HCT116 (cell line): ENCODE data around the gene BCL7A. TPM values are rescaled to one million over a fixed set of nuclear protein-coding genes. Genes with fewer than 3 reads are reported as not detected.

Experiments
- ATAC-seq: fragments of 200-7000 bp; cut with Tn5 transposase; 2 replicates; pipeline ENCODE4 v1.9.1; 2020; ENCODE audit warnings: mild to moderate bottlenecking, moderate library complexity
- BruUV-seq: library from RNA; stranded (reverse); fragments of 400-500 nt; replicated peaks from 2 replicates; lab custom pipeline; 2021; lab: Mats Ljungman, UMichigan
- CTCF ChIA-PET: fragments of 300-600 bp; sonication (Branson Sonifier 250); formaldehyde crosslinking; loops from one replicate; lab custom pipeline; 2021; ENCODE audit warnings: antibody characterized with exemption; lab: Charles Lee
- POLR2A ChIA-PET: fragments of 300-600, 350-600 bp; sonication (Branson Sonifier 250); formaldehyde crosslinking; loops from one replicate; lab custom pipeline; 2021; ENCODE audit warnings: antibody characterized with exemption; lab: Charles Lee
- RAD21 ChIA-PET, 2 experiments: fragments of 300-600 bp; sonication (Branson Sonifier 250); formaldehyde crosslinking; loops; one replicate each; lab custom pipeline; 2023; ENCODE audit warnings: low total read pairs in 2 of 2; ENCODE audit not compliant: uncharacterized antibody in 2 of 2, unreplicated experiment in 2 of 2, low non-redundant PET in 1 of 2; lab: Charles Lee
- DNase-seq: peaks from one replicate; pipeline ENCODE4 v3.0.0-alpha.2; 2010; ENCODE audit warnings: low read depth, low spot score
- H2AFZ ChIP-seq: fragments of 200-600 bp; shearing (Covaris generic), sonication (generic); 2 replicates; pipeline ENCODE4 v1.6.1; 2017; ENCODE audit warnings: low read depth, mixed run types, mixed read lengths, antibody characterized with exemption, low read length; ENCODE audit not compliant: poor library complexity, severe bottlenecking
- H3K27ac ChIP-seq: 2 replicates; pipeline ENCODE4 v1.5.1; 2012; ENCODE audit warnings: low read depth, low read length
- H3K27me3 ChIP-seq: fragments of 200-600 bp; sonication (generic); 2 replicates; pipeline ENCODE4 v1.6.1; 2016; ENCODE audit warnings: mixed run types, low read length, mixed read lengths; ENCODE audit not compliant: insufficient read depth
- H3K36me3 ChIP-seq, 2 experiments: fragments of 200-500 bp in 1 of 2; fragments of 200-600 bp in 1 of 2; sonication (Bioruptor generic) in 1 of 2; sonication (generic) in 1 of 2; 2 replicates each; pipeline versions ENCODE4 v1.5.1 to v1.6.1; 2014 to 2016; ENCODE audit warnings: low read length in 2 of 2, inconsistent platforms in 1 of 2, mixed read lengths in 1 of 2, mixed run types in 1 of 2; ENCODE audit not compliant: insufficient read depth in 2 of 2, control insufficient read depth in 1 of 2
- H3K4me1 ChIP-seq, 2 experiments: fragments of 200-600 bp in 1 of 2; sonication (generic) in 1 of 2; 2 replicates each; pipeline versions ENCODE4 v1.5.1 to v1.6.1; 2012 to 2017; ENCODE audit warnings: low read length in 2 of 2, inconsistent platforms in 1 of 2, mild to moderate bottlenecking in 1 of 2, mixed read lengths in 1 of 2, mixed run types in 1 of 2, moderate library complexity in 1 of 2; ENCODE audit not compliant: insufficient read depth in 2 of 2, control insufficient read depth in 1 of 2
- H3K4me2 ChIP-seq: fragments of 200-600 bp; sonication (generic); 2 replicates; pipeline ENCODE4 v1.6.1; 2017; ENCODE audit warnings: mixed run types, low read length, mixed read lengths
- H3K4me3 ChIP-seq, 2 experiments: fragments of 200-600 bp in 1 of 2; sonication (generic) in 1 of 2; replicated peaks in 1 of 2; 2 replicates each; pipeline ENCODE4 v1.5.1; 2011 to 2016; ENCODE audit warnings: low read length in 2 of 2, control low read depth in 1 of 2, low read depth in 1 of 2, mild to moderate bottlenecking in 1 of 2, mixed read lengths in 1 of 2, mixed run types in 1 of 2
- H3K79me2 ChIP-seq: fragments of 200-600 bp; sonication (generic); 2 replicates; pipeline ENCODE4 v1.6.1; 2017; ENCODE audit warnings: mild to moderate bottlenecking, mixed run types, low read length, moderate library complexity, mixed read lengths; ENCODE audit not compliant: insufficient read depth
- H3K9ac ChIP-seq: fragments of 200-600 bp; sonication (generic); 2 replicates; pipeline ENCODE4 v1.6.1; 2016; ENCODE audit warnings: low read length, mixed read lengths
- H3K9me2 ChIP-seq: fragments of 200-600 bp; sonication (generic), shearing (Covaris generic); 2 replicates; pipeline ENCODE4 v1.6.1; 2017; ENCODE audit warnings: mixed run types, mild to moderate bottlenecking, moderate library complexity; ENCODE audit not compliant: insufficient read depth
- H3K9me3 ChIP-seq, 2 experiments: fragments of 200-500 bp in 1 of 2; fragments of 200-600 bp in 1 of 2; sonication (Bioruptor generic) in 1 of 2; sonication (generic) in 1 of 2; 2 replicates each; pipeline ENCODE4 v1.6.1; 2014 to 2017; ENCODE audit warnings: low read length in 2 of 2, mixed read lengths in 2 of 2, inconsistent platforms in 1 of 2, low read depth in 1 of 2, mild to moderate bottlenecking in 1 of 2, mixed run types in 1 of 2, moderate library complexity in 1 of 2; ENCODE audit not compliant: control insufficient read depth in 1 of 2, insufficient read depth in 1 of 2
- H4K20me1 ChIP-seq: fragments of 200-600 bp; sonication (generic), shearing (Covaris generic); 2 replicates; pipeline ENCODE4 v1.6.1; 2017; ENCODE audit warnings: mixed run types, mild to moderate bottlenecking, moderate library complexity; ENCODE audit not compliant: insufficient read depth
- ATF3 ChIP-seq: IDR thresholded peaks from 2 replicates; pipeline ENCODE4 v1.6.1; 2012
- CBX3 ChIP-seq: IDR thresholded peaks from 2 replicates; pipeline ENCODE4 v1.6.1; 2012; ENCODE audit warnings: low read depth
- CEBPB ChIP-seq: IDR thresholded peaks from 2 replicates; pipeline ENCODE4 v1.6.1; 2012; ENCODE audit warnings: low read depth
- EGR1 ChIP-seq: IDR thresholded peaks from 2 replicates; pipeline ENCODE4 v1.6.1; 2012; ENCODE audit warnings: low read depth
- ELF1 ChIP-seq: IDR thresholded peaks from 2 replicates; pipeline ENCODE4 v1.6.1; 2012; ENCODE audit warnings: low read depth, borderline replicate concordance
- EZH2 ChIP-seq: fragments of 200-600 bp; sonication (generic); IDR thresholded peaks from 2 replicates; pipeline ENCODE4 v1.6.1; 2017; ENCODE audit warnings: antibody characterized with exemption, mixed run types
- FOSL1 ChIP-seq: IDR thresholded peaks from 2 replicates; pipeline ENCODE4 v1.6.1; 2012; ENCODE audit warnings: low read depth
- JUND ChIP-seq: IDR thresholded peaks from 2 replicates; pipeline ENCODE4 v1.6.1; 2012
- POLR2A ChIP-seq: IDR thresholded peaks from 2 replicates; pipeline ENCODE4 v1.7.0; 2011; ENCODE audit warnings: borderline replicate concordance; ENCODE audit not compliant: insufficient read depth, insufficient read length; ENCODE audit errors: extremely low read depth
- RAD21 ChIP-seq: IDR thresholded peaks from 2 replicates; pipeline ENCODE4 v1.6.1; 2012; ENCODE audit warnings: low read depth, mild to moderate bottlenecking
- REST ChIP-seq: IDR thresholded peaks from 2 replicates; pipeline ENCODE4 v1.6.1; 2012; ENCODE audit warnings: low read depth
- SIN3A ChIP-seq: IDR thresholded peaks from 2 replicates; pipeline ENCODE4 v1.6.1; 2012; ENCODE audit warnings: low read depth
- SRF ChIP-seq: IDR thresholded peaks from 2 replicates; pipeline ENCODE4 v1.6.1; 2012; ENCODE audit warnings: low read depth
- YY1 ChIP-seq: IDR thresholded peaks from 2 replicates; pipeline ENCODE4 v1.6.1; 2011; ENCODE audit warnings: low read length, low read depth, moderate library complexity, mild to moderate bottlenecking; ENCODE audit not compliant: insufficient replicate concordance; ENCODE audit errors: extremely low read depth
- ZBTB33 ChIP-seq: IDR thresholded peaks from 2 replicates; pipeline ENCODE4 v1.6.1; 2011; ENCODE audit warnings: mild to moderate bottlenecking, low read length, moderate library complexity; ENCODE audit not compliant: insufficient replicate concordance; ENCODE audit errors: extremely low read depth
- ZFX ChIP-seq: fragments of 450-650 bp; IDR thresholded peaks from 2 replicates; pipeline ENCODE4 v1.6.1; 2017
- intact Hi-C: fragments of 100-400 bp; cut with micrococcal nuclease; formaldehyde crosslinking; loops from 2 replicates; pipeline ENCODE4 v1.10.0; 2022
- total RNA-seq: library from RNA; stranded (reverse); gene quantifications from one replicate; pipeline ENCODE4 v1.2.1, GENCODE V29; 2021; ENCODE audit not compliant: unreplicated experiment

BCL7A gene
- total RNA-seq, 1 experiment from 2014 or later, result 14.2 TPM

GRCh38 chr12:122059203-122059960, 37.7 kb downstream of the BCL7A start:
- intact Hi-C loops, result no loop called here
- H2AFZ ChIP-seq, result no peak overlapping the region
- ATAC-seq (no peak), DNase-seq (no peak)
- no peaks in the 10 kb centered on the region for H3K27me3 ChIP-seq
- H3K9me3 ChIP-seq, result no peaks in the 10 kb centered on the region
- no peaks in the 10 kb centered on the region for H4K20me1 ChIP-seq
- TF ChIP-seq ELF1 (no peak), SIN3A (no peak)
- no peak overlapping the region for H3K27ac ChIP-seq
- no peak overlapping the region for H3K9ac ChIP-seq
- no peaks in the 10 kb centered on the region for H3K9me2 ChIP-seq
- no TSS peak for BruUV-seq
- no peak overlapping the region for H3K4me2 ChIP-seq
- ChIA-PET CTCF (no interaction called here), POLR2A (no interaction called here), RAD21 (no interaction called here)
- peaks cover 2% of the 10 kb centered on the region; the same call in 1 of the 2 replicates for H3K79me2 ChIP-seq
- H3K36me3 ChIP-seq, result peaks cover 17% of the 10 kb centered on the region in 2 experiments
- H3K4me3 ChIP-seq, result no peak overlapping the region
- H3K4me1 ChIP-seq, result peaks cover 21 to 26% of the 10 kb centered on the region in 2 experiments

- ChIA-PET RAD21 (no interaction called here), CTCF (no interaction called here), POLR2A (no interaction called here)
- no peak overlapping the region for H3K4me2 ChIP-seq
- no peak overlapping the region for H3K4me3 ChIP-seq
- DNase-seq (no peak), ATAC-seq (no peak)
- no peaks in the 10 kb centered on the region for H3K27me3 ChIP-seq
- no peak overlapping the region for H3K27ac ChIP-seq
- no peaks in the 10 kb centered on the region for H3K9me3 ChIP-seq
- no peak overlapping the region for H3K9ac ChIP-seq
- intact Hi-C loops, result no loop called here
- TF ChIP-seq REST (no peak), EZH2 (no peak), ZFX (no peak), RAD21 (no peak), FOSL1 (no peak), SRF (no peak), ZBTB33 (no peak), ATF3 (no peak), EGR1 (no peak), CBX3 (no peak), JUND (no peak), ELF1 (no peak), POLR2A (no peak), CEBPB (no peak), SIN3A (no peak), YY1 (no peak)
- no TSS peak for BruUV-seq
- peaks cover 22 to 33% of the 10 kb centered on the region in 2 experiments for H3K4me1 ChIP-seq
- H3K79me2 ChIP-seq, result peaks cover 9% of the 10 kb centered on the region
- no peaks in the 10 kb centered on the region for H3K9me2 ChIP-seq
- H2AFZ ChIP-seq, result no peak overlapping the region
- peaks cover 11 to 17% of the 10 kb centered on the region in 2 experiments for H3K36me3 ChIP-seq
- H4K20me1 ChIP-seq, result no peaks in the 10 kb centered on the region
Observed at GRCh38 chr12:122060081-122060501, 38.4 kb downstream of the BCL7A start.
